AML-193 (cell line): Measurements from ENCODE around the gene SLC27A3.
"Not testable (repeated sequence)": the region's sequence is repeated elsewhere in the genome, so short reads cannot be mapped to it uniquely, and the experiment has no call there.

Experiments
- DNase-seq, 2 experiments: peaks; one replicate each; lab custom pipeline; 2025; lab: John Stamatoyannopoulos, UW

Gene SLC27A3

DNA sequence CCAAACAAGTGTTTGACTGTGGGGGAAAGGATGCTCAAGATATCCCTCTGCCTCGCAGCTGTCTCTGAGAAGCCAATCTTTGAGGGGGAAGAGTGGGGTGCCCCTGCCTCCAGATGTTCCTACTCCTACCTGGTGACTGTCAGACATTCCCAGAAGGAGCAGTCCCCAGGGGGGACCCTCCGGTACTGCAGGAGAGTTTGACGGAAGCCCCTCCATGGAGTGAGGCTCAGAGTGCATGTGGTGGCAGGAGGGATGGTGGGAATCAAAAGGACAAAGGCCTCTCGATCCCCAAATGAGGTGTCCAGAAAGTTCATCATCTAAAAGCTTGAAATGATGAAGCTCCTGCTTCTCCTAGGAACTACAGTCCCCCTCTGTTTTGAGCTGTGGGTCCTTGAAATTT lies 5.3 kb downstream of the SLC27A3 start:
- no peak for DNase-seq

DNA sequence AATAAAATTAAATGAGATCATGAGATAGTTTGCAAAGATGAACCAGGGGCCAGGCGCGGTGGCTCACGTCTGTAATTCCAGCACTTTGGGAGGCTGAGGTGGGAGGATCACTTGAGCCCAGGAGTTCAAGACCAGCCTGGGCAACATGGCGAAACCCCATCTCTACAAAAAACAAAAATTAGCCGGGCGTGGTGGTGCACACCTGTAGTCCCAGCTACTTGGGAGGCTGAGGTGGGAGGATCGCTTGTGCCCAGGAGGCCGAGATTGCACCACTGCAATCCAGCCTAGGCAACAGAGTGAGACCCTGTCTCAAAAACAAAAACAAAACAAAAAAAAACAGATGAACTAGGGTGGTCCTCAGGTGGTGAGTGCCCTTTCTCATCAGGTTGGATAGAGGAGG lies 7.4 kb downstream of the SLC27A3 start:
- not testable (repeated sequence) for DNase-seq

GRCh38 chr1:153783233-153784190 lies 8.3 kb downstream of the SLC27A3 start:
- peak; percentile 73 to 81 for DNase-seq

GRCh38 chr1:153786038-153786790 lies 11.0 kb downstream of the SLC27A3 start:
- no peak for DNase-seq

GRCh38 chr1:153789478-153790034 lies 14.3 kb downstream of the SLC27A3 start:
- no peak for DNase-seq

- DNase-seq, result peak; percentile 47 to 72
Observed at GRCh38 chr1:153790313-153790965, 15.2 kb downstream of the SLC27A3 start.

DNA sequence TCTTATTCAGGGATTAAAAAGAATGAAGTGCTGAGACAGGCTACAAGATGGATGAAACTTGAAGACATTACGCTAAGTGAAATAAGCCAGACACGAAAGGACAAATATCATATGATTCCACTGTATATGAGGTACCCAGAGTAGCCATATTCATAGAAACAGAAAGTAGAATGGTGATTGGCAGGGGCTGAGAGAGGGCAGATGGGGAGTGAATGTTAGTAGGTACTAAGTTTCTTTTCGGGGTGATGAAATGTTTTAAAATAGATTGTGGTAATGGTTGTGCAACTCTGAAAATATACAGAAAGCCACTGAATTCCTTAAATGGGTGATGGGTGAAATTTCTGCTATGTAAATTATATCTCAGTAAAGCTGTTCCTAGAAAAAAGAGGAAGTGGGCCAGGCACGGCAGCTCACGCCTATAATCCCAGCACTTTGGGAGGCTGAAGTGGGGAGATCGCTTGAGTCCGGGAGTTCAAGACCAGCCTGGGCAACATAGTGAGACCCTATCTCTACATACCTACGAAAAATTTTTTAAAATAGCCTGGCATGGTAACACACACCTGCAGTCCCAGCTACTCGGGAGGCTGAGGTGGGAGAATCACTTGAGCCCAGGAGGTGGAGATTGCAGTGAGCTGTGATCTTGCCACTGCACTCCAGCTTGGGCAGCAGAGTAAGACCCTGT lies 15.9 kb downstream of the SLC27A3 start:
- peak; percentile 99 for DNase-seq

DNA sequence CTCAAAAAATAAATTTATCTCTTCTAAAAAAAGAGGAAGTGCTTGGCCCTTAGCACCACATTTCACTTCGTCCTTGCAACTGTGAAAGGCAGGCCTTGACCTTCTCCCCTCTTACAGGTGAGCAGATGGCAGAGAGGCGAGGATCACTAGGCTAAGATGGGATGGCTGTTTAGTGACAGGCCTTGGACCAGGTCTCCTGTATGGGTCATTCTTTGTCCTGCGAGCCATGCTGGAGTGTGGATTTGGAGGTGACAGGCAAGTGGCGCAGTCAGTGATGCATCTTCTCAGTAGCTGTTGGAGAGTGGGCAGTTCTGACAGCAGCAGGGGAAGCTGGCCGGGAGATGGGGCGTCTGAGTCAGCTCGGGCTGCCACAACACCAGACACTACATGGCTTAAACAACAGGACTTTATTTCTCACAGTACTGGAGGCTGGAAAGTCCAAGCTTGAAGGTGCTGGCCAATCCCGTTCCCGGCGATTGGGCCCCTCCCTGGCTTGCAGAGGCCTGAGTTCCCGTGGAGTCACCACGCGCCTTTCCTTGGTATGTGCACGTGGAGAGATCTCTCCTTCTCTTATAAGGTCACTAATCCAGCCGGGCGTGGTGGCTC lies 16.5 kb downstream of the SLC27A3 start:
- peak in 1 of 2 experiments; percentile 20 for DNase-seq

- DNase-seq, result no peak
Observed at GRCh38 chr1:153792631-153793041, 17.4 kb downstream of the SLC27A3 start.

GRCh38 chr1:153793261-153793972 lies 18.2 kb downstream of the SLC27A3 start:
- DNase-seq, result no peak

DNA sequence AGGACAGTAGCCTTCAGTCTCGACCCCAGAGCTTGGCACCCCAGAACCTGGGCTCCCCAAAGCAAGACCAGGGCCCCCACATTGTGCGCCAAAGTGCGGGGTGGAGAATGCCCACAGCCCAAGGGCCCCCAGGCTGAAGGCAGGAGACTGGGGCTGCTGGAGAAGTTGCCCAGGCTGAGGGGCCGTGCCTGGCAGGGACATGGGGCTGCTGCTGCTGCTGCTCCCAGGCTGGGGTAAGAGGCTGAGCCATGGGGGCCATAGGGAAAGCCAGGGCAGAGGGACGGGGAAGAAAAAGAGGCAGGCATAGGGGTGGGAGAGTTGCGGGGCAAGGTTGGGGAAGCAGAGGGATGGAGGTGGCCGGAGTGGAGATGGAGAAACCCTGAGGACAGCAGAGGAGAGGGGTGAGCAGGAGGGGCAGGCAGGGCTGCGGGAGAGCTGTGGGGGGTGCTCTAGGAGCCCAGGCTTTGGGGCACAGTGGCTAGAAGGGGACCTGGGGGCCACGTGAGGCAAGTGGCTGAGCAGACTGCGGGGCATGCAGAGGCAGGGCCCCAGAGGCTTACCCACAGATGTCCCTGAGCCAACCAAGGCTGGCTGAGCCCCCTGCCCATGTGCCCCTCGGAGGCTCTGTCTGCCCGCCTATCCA lies 18.9 kb downstream of the SLC27A3 start:
- no peak for DNase-seq

DNA sequence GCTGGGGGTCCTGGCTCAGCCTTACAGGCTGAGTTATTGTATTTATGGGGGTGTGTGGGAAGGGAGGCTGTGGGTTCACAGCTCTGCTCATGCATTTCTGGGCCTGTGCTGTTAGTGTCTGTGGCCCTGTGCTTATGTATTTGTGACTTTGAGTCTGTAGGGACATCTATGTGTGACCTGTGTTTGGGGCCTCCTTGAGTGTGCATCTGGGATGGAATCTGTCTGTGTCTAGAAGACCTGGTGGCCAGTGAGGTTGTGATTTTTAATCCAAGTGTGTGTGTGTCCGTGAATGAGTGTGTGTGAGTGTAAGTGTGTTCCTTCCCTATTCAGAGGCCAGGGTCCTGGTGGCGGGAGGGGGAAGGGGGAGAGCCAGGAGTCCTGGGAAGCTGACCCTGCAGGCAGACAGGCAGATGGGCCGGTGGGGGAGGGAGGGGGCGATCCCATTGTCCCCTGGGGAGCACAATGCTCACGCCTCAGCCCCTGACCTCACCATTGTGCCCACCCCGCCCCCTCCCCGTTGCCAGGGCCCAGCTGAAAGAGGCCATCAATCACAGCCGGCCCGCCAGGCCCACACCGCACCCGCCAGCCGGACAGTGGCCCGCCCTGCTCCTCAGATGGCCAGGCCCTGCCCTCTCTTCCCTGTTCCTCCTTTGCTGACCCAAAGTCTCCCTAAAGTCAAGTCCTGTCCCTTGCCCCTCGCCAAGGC lies 19.6 kb downstream of the SLC27A3 start:
- DNase-seq, result no peak

GRCh38 chr1:153795330-153795837 lies 20.2 kb downstream of the SLC27A3 start:
- DNase-seq, result no peak

DNA sequence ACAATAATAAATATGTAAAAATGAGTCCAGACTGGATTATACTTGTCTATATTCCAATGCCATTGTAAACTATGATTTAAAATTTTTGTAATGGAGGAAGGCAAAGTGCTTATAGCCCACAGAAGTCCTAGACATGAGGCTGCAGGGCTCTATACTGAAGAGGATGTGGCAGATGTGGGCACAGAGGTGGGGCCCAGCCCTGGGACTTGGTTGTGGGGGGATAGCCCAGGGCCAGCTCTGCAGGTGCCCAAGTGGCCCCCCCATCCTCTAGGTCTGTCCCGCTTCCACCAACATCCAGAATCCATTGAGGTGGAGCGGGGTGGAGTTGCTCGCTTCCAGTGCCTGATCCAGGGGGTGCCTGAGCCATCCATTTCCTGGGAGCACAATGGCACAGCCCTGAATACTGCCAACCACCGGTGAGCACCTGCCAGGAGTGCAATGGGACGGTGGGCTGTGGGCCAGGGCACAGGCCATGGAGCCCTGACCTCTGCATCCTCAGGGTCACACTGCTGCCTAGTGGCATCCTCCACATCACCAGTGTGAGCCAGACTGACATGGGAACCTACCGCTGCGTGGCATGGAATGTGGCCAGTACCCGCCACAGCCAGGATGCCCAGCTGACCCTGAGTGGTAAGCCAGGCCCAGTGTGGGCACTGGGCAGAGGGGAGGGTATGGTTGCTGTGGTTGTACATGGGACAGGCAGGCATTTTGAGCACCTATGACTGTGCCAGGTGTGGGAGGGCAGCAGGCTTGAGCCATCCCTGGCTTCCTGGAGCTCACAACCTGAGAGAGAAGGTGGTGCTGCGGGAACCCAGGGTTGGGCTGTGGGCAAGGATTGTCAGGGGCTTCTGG lies 21.0 kb downstream of the SLC27A3 start:
- no peak for DNase-seq

DNA sequence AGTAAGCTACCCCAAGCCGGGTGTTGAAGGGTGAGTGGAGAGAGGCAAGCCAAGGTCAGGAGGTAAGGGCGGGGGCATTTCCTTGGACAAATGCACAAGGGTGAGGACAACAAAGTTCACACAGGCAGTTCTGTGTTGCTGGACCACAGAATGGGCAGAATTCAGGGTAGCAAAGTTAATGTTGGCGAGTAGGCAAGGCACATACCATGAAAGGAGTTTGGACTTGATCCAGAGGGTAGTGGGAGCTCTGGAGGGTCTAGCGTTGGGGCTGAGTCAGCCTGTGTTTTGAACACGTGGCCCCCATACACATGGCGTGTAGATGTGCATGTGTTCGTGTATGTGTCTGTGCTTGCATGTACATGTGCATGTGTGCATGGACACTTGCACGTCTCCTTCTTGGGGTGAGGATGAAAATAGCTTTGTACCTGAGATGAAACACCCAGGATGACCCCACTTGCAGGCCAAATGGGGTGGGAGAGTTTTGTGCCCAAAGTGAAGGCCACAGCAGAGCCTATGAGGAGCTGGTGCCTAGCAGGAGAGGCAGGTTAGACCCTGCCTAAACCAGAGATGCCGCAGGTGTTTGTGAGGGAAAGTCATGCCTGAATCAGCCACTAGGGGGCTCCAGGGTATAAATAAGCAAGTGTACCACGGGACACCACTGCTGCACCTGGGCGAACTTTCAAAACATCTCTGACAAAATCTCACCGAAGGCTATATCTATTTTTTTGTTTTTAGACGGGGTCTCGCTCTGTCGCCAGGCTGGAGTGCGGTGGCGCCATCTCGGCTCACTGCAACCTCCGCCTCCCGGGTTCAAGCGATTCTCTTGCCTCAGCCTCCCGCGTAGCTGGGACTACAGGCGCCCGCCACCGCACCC lies 21.8 kb downstream of the SLC27A3 start:
- peak; percentile 54 to 64 for DNase-seq

DNA sequence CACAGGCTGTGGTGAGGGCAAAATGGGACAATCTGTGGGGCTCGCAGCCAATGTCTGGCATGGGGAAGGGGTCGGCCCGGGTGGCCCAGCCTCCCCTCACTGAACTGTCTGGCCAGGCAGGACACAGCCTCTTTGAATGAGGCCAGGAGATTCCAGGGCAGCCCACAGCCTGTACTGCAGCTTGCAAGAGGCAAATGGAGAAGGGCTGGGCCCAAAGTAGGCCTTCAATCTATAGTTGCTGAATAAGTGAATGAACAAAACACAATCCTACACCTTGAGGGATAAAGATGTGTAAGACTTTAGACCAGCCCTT lies 23.2 kb downstream of the SLC27A3 start:
- no peak for DNase-seq

DNA sequence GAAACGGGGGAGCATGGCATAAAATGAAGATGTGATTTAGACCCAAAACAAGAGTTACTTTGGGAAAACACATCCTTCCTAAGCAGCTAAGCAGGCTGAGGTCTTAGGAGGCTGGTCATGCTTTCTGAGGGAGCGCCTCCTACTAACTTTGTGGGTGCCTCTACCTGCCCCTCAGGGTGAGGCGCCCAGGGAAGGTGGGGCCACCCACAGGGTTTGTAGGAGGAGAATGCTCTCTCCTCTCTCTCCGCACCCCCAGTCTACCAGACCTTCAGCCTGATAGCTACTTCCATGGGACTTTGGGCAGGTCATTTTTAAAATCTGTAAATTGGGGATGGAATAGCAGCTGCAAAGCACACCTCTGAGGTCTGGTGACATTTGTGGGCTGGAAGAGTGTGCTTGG lies 23.8 kb downstream of the SLC27A3 start:
- DNase-seq, result no peak
